ENCODE results near the gene SASS6.

The SASS6 gene

DNA sequence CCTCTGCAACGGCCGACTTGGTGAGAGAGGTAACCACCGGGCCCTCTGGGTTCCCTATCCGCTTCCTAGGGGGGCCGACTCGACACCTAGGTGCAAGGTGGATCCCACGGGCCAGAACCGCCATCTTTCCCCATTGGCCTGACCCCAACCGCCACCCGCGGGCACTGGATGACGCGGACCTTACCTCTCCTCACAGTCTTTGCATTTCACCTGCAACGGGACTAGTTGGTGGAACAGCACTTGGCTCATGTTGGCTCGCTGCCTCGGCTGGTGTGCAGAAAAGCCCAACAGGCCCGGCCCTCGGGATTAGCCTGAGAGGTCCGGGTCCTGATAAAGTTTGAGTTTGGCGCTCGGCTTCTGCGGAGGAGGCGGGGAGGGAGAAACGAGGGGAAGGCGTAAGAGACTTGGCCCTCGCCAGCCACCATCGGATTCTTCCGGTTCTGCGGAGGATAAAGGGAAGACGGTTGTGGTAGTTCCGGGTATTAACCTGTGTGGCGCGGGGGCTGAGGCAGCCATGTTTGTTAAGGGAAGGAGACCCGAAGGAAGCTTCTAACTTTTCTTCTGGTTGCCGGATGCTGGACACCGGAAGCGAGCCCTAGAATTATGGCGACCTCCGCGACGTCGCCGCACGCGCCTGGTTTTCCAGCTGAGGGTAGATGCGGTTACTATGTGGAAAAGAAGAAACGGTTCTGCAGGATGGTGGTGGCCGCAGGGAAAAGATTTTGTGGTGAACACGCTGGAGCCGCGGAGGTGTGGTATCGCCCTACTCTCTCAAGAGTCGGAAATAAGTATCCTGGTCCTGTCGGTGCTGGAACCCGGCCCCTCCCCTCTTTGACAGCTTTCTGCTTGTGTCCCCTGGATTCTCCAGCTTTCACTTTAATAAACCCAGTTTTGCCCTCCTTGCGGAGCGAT lies at the start of gene SASS6, which contains the start of gene TRMT13:
Gene SASS6 (minus strand): TSS at position 365 of the 912 bp plus-strand sequence. CDS start 116 bp downstream, at position 249.
Gene TRMT13 (plus strand): TSS at position 598 of the 912 bp plus-strand sequence. CDS start 6 bp downstream, at position 604.
- DNase-seq, result peak; percentile 96

DNA sequence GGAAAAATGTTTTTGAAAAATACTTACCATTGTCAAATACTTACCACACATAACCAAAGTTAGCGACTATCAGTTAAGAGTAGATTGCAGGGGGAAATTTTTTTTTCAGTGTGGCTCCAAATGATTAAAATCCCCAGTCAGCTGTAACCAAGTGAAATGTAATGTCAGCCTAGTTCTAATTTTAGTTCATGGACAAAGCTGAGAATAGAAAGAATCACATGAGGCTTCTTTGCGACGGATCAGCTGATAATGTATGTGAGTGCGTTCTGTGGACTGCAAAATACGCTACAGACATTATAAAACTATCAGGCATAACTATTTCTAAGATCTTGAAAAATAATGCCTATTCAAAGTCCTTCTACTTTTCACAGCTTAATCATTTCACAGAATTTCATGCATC lies 45.4 kb upstream of the SASS6 start, which contains the start of gene LRRC39:
Gene LRRC39 (minus strand): TSS at position 166 of the 400 bp plus-strand sequence. CDS start 9,740 bp downstream, outside the sequence.
- DNase-seq, result no peak

DNA sequence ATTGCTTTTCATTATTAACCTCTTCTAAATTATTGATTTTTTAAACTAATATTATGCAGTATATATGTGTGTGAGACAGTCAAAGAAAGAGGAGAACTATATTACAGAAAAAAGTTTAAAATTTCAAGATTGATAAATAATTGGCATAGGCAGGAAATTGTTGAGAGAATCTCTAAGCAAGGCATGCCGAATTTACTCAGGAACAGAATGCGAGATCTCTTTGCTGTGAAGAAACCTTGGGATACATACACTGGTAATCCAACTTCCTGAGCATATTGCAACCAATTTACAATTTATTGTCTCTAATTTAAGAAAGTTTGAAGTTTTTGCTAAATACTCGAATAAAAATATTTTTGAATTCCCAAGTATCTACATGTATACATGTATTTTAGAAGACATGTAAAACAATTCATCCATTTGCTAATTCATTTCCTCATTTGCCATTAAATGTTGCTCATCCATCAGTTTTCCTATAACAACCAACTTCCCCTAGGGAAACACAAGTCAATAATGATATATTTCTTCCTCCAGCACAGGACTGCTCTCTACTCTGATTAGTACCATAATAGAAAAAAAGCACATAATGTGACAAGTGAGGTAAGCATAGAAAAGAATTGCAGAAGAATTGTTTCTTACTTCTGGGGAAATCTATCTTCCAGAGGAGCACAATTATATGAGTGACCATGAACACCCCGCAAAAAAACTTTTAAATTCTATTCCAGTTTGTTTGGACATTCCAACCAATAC lies 44.7 kb upstream of the SASS6 start:
- DNase-seq, result no peak

- DNase-seq, result no peak
Observed at GRCh38 chr1:100168051-100168450, 35.3 kb upstream of the SASS6 start.

DNA sequence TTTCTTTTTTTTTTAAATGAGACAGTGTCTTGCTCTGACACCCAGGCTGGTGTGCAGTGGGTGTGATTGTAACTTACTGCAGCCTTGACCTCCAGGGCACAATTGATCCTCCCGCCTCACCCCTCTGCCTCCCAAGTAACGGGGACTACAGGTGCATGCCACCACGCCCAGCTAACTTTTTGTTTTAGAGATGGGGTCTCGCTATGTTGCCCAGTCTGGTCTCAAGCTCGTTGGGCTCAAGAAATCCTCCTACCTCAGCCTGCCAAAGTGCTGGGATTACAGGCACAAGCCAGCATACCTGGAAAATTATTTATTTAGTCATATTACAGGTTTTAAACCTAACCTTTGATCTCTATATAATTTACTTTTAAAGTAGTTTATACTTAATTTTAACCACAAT lies 32.0 kb upstream of the SASS6 start:
- no peak for DNase-seq

GRCh38 chr1:100164216-100164615 lies 31.5 kb upstream of the SASS6 start:
- no peak for DNase-seq

DNA sequence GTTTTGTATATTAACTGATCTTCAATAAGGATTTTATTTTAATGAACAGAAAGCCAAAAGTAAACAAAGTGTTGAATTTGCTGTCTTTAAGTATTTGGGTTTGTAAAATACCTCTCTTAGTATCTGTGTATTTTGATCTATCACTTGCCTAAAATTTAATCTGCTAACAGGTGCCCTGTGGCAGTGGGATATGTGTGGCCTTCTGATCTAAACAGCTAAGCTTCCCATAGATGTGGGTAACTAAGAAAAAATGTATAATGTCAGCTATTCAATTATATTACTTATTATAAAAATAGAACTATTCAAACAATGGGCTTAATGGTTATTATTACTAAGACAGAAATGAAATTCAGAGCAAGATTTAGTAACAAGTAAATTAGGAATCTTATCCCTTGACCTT lies 30.2 kb upstream of the SASS6 start:
- DNase-seq, result no peak

- DNase-seq, result no peak
Observed at GRCh38 chr1:100152271-100152670, 19.5 kb upstream of the SASS6 start.

- no peak for DNase-seq
Observed at GRCh38 chr1:100151679-100152078, 18.9 kb upstream of the SASS6 start.

DNA sequence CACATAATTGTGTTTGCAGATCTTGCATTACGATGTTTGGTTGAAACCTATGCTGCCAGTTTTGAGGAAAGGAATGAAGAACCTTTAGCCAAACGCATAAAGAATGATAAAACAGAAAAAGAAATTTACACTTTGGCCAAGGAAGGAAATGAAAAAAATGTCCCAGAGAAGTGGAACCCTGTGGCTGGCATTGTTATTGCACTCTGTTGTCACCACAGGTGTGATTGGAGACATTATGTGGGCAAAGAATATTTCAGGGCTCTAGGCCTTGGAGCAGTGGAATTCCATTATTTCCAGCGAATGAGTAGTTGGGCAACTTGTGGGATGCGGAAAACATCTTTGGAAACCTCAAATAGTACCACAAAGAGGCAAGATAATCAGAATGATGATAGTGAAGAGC lies 15.1 kb upstream of the SASS6 start:
- no peak for DNase-seq

DNA sequence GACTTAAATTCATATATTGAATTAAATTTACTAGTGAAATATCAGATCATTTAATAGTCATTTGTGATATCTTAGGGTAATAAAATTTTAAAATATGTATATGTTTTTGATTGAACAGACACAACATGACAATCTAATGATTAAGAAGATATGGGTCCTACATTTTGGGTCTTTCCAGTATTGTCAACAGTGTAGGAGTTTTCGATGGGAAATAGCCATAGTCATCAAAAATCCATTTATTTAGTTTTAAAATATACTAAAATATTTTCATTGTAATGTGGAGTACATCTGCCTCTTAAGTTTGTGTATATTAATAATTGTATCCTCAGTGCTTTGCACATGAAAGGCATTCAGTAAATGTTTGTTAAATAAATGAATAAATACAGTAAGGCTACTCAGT lies 14.2 kb upstream of the SASS6 start:
- DNase-seq, result no peak

- no peak for DNase-seq
Observed at GRCh38 chr1:100145116-100145515, 12.4 kb upstream of the SASS6 start.

GRCh38 chr1:100142343-100142742 lies 9.6 kb upstream of the SASS6 start:
- no peak for DNase-seq

DNA sequence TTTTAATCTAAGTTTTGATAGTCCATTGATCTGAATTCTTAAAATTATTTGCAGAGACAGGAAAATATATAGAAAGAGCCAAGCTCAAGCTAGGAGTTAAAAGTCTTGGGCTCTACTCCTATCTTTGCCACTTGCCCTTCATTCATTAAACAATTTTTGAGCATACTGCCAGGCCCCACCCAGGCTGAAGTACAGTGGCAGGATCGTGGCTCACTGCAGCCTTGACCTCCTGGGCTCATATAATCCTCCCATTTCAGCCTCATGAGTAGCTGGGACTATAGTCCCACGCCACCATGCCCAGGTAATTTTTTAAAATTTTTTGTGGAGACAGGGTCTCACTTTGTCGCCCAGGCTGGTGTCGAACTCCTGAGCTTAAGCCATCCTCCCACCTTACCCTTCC lies 8.5 kb upstream of the SASS6 start:
- no peak for DNase-seq

DNA sequence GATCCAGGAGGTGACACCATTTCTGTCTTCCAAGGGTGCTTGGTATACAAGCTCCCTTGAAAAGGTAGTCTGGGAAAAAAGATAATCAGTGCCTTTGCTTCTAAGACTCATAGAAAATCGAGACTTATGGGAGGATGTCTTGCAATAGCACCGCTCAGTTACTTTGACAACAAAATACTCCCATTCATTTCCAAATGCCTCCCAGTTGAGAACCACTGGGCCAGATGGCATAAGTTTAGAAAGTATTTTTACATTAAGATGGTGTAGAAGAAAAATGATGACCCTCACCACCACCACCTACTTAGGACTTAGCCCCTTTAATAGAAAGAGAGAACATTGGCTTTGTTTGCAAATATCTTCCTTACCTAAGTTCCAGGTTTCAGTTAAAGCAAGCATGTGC lies 4.9 kb upstream of the SASS6 start:
- no peak for DNase-seq

DNA sequence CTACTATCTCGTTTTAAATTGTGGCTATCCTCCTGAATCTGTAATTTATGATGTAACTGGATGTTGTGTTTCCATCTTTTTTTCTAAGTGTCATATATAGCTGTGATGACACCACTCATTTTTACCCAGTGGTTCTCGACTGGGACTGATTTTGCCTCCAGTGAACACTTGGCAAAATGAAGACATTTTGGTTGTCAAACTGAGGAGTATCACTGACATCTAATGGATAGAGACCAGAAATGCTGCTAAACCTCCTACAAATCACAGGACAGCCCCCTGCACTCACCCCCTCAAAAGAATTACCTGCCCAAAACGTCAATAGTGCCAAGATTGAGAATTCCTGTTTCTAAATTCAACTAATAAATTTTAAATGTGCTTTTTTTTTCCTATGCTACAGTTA lies 2.1 kb upstream of the SASS6 start:
- no peak for DNase-seq

DNA sequence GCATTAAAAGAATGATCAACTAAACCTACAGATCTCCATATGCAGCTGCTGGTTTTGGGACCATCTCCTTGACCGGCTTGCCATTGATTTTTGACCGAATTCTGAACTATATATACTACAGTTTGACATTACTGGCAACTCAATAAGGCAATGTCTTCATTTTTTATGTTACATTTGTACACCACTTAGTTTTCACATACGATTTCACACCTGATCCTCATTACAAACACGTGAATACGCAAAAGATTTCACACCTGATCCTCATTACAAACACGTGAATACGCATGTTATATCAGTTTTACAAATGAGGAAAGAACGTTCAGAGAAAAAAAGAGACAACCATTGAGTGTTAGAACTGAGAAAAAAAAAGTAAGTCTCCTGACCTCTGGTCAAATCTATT lies 1.1 kb downstream of the SASS6 start:
- DNase-seq, result no peak

GRCh38 chr1:100130552-100131077 lies 2.1 kb downstream of the SASS6 start:
- DNase-seq, result no peak

DNA sequence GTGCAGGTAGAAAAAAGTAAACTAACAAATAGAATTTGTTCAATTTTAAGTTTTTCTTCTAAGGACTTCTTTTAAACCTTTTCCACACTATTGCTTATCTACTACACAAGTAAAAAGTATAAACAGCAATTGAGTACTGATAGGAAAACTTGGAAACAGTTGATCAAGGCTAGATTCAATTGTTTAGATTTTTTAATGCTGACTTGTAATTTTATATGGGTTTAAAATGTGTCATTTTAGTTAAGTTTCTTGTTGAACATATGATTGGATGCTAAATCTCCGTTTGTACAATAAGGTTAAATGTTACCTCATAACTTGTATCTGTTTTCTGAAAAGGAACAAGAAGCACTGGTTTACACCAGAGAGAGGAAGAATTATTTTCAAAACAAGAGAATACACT lies 5.5 kb downstream of the SASS6 start:
- no peak for DNase-seq

- no peak for DNase-seq
Observed at GRCh38 chr1:100122177-100122576, 10.6 kb downstream of the SASS6 start.

DNA sequence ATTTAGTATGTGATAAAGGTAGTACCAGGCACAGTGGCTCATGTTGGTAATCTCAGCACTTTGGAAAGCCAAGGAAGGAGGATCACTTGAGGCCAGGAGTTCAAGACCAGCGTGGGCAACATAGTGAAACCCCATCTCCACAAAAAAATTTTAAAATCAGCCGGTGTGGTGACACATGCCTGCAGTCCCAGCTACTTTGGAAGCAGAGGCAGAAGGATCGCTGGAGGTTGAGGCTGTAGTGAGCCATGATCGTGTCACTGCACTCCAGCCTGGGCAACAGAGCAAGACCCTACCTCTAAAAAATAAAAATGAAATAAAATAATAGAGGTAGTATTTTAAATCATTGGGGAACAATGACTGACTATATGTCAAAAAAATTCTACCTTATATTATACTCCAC lies 17.2 kb downstream of the SASS6 start:
- no peak for DNase-seq

DNA sequence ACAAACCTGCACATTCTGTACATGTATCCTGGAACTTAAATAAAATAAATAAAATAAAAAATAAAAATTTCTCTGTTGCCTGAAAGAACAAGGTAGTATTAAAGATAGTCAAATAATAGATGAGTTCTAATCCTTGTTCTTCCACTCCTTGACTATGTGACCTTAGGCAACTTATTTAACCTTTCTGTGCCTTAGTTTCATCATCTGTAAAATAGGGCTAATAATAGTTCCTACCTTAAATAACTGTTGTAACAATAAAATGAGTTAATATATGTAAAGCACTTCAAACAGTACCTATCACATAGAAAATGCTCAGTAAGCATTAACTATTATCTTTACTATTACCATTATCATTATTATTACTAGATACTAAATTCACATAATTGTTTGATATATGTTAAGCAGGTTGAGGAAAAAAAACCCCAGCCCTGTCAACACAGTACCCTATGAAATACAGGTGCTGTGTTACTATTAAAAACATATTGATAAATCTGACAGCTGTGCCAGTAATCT lies 23.1 kb downstream of the SASS6 start:
- DNase-seq, result no peak

DNA sequence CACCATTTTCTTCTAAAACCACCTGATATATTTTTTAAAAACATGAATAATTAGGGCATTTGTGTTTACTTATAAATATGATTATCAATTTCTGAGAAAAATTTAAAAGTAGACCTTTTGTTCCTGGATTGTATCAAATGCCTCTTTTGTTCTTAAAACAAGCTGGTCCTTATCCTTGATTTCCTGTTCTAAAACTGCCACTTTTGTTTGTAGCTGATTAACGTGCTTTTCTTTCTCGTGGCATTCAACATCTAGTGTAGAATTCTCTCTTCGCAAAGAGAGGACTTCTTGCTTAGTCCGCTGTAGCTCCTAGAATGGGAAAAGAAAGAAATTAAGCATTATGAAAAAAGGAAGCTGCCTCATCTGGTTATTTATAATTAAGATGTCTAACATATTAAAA lies 25.0 kb downstream of the SASS6 start:
- no peak for DNase-seq
